ENCODE measurements around the gene RBP5. TPM values are rescaled to one million over a fixed set of nuclear protein-coding genes. Genes with fewer than 3 reads are reported as not detected.
"Not testable (repeated sequence)": the region's sequence is repeated elsewhere in the genome, so short reads cannot be mapped to it uniquely, and the experiment has no call there.

RBP5 gene
- total RNA-seq, 3 donors from 2014 or later = 2.2 to 3.8 (median 2.5) TPM

DNA sequence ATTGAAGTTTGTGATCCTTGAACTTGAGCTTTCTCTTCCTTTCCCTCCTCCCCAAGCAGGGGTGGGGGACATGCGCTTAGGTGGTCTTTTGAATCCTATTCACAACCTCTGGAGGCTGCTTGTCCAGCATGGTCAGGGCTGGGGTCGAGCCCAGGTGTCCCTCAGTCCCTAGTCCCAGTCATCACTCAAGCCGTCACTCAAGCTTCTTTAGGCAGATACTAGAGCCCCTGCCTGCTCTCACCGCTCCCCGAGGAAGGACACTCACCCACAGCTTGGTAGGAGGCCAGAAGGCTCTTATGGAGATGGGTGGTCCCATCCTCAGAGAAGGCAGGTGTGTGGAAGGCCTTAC, 19.1 kb downstream of the RBP5 start:
- no peak overlapping the region for H3K4me3 ChIP-seq
- no peak for ATAC-seq
- peaks cover 13% of the 10 kb centered on the region for H3K4me1 ChIP-seq (ENCODE audit: low read depth)
- no peak for DNase-seq
- H3K9me3 ChIP-seq = no peaks in the 10 kb centered on the region
- no peaks in the 10 kb centered on the region for H3K36me3 ChIP-seq (ENCODE audit: low read depth)
- TF ChIP-seq, protein P1, sequence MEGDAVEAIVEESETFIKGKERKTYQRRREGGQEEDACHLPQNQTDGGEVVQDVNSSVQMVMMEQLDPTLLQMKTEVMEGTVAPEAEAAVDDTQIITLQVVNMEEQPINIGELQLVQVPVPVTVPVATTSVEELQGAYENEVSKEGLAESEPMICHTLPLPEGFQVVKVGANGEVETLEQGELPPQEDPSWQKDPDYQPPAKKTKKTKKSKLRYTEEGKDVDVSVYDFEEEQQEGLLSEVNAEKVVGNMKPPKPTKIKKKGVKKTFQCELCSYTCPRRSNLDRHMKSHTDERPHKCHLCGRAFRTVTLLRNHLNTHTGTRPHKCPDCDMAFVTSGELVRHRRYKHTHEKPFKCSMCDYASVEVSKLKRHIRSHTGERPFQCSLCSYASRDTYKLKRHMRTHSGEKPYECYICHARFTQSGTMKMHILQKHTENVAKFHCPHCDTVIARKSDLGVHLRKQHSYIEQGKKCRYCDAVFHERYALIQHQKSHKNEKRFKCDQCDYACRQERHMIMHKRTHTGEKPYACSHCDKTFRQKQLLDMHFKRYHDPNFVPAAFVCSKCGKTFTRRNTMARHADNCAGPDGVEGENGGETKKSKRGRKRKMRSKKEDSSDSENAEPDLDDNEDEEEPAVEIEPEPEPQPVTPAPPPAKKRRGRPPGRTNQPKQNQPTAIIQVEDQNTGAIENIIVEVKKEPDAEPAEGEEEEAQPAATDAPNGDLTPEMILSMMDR (IDR thresholded peaks at IDR 0.05) = no peak
- intact Hi-C loops (cut with DNase I, micrococcal nuclease) = no loop called here

GRCh38 chr12:7108796-7109571, 19.7 kb downstream of the RBP5 start, which contains the start of gene C1RL:
TSS of gene C1RL (minus strand) at chr12:7109214. CDS start at chr12:7109180, 34 bp downstream.
- Histone ChIP-seq H3K4me1 (ENCODE audit: low read depth) (peaks cover 13% of the 10 kb centered on the region), H3K9me3 (no peaks in the 10 kb centered on the region), H3K36me3 (ENCODE audit: low read depth) (no peaks in the 10 kb centered on the region), H3K4me3 (peak within 1 kb of the TSS; percentile 35)
- DNase-seq = peak; percentile 89 to 95 (median 95)
- ATAC-seq = peak; percentile 86
- TF ChIP-seq, protein P1 (IDR thresholded peaks at IDR 0.05) = peak; percentile 97
- intact Hi-C loops (cut with DNase I, micrococcal nuclease) = no loop called here

DNA sequence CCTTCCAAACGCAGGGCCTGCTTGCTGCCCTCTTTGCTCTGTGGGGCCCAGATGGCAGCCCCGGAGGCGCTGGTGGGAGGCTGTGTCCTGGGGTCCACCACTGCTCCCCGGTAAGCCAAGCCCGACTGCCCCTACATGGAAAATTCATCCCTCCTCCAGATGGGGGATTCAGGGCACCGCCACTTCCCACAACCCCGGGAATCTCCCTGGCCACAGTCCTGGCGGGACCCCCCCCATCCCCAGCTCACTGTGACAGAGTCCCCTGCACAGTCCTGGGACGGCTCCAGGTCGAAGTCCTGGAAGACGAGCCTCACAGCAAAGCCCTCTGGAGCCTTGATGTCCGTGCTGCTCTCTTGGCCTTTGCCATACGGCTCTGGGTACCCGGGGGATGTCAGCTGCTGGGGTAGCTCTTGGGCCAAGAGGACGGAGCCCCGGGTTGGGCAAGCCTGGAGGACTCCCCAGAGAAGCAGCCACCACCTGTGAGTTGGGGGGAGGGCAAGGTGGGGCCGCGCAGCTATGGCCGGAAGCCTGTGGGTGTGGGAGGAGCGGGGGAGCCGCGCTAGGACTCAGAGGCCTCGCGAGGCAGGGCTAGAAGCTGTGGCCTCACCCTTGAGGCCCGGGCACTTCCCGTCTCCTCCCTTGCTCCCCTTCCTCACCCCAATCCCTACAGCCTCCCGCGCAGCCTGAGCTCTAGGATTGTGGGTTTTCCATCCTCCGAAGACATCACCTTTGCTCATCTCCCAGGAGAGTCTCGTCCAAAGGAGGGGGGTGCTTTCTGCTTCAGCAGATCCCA, 20.5 kb downstream of the RBP5 start:
- ATAC-seq (peak; percentile 94), DNase-seq (peak; percentile 84 to 94 (median 89))
- Histone ChIP-seq H3K4me1 (ENCODE audit: low read depth) (peaks cover 13% of the 10 kb centered on the region), H3K9me3 (no peaks in the 10 kb centered on the region), H3K36me3 (ENCODE audit: low read depth) (no peaks in the 10 kb centered on the region), H3K4me3 (peak overlapping the region; percentile 35)
- TF ChIP-seq, protein P1 (IDR thresholded peaks at IDR 0.05) = no peak
- intact Hi-C loops (cut with DNase I, micrococcal nuclease) = no loop called here

GRCh38 chr12:7107636-7108002, 21.1 kb downstream of the RBP5 start:
- H3K36me3 ChIP-seq (ENCODE audit: low read depth) = no peaks in the 10 kb centered on the region
- TF ChIP-seq, protein P1 (IDR thresholded peaks at IDR 0.05) = no peak
- intact Hi-C loops (cut with DNase I, micrococcal nuclease) = no loop called here
- no peak for DNase-seq
- no peak for ATAC-seq
- no peak overlapping the region for H3K4me3 ChIP-seq
- no peaks in the 10 kb centered on the region for H3K9me3 ChIP-seq
- H3K4me1 ChIP-seq (ENCODE audit: low read depth) = peaks cover 13% of the 10 kb centered on the region

DNA sequence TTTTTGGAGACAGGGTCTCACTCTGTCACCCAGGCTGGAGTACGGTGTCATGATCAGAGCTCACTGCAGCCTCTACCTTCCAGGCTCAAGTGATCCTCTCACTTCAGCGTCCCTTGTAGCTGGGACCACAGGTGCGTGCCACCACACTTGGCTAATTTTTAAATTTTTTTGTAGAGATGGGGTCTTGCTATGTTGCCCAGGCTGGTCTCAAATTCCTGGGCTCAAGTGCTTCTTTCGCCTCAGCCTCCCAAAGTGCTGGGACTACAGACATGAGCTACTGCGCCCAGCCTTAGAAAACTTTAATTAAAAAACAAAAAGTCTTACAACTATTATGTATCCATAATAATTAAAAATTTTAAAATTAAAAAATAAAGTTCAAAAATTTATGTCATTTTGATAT, 21.5 kb downstream of the RBP5 start:
- DNase-seq; ATAC-seq; H3K36me3 ChIP-seq (ENCODE audit: low read depth); intact Hi-C loops (cut with DNase I, micrococcal nuclease); H3K9me3 ChIP-seq; H3K4me3 ChIP-seq: not testable (repeated sequence)
- peaks cover 13% of the 10 kb centered on the region for H3K4me1 ChIP-seq (ENCODE audit: low read depth)

GRCh38 chr12:7106082-7106481, 22.6 kb downstream of the RBP5 start:
- no peaks in the 10 kb centered on the region for H3K9me3 ChIP-seq
- no peak overlapping the region for H3K4me3 ChIP-seq
- DNase-seq = no peak
- H3K4me1 ChIP-seq (ENCODE audit: low read depth) = peaks cover 13% of the 10 kb centered on the region
- ATAC-seq = no peak
- no peaks in the 10 kb centered on the region for H3K36me3 ChIP-seq (ENCODE audit: low read depth)
- TF ChIP-seq, protein P1 (IDR thresholded peaks at IDR 0.05) = no peak
- intact Hi-C loops (cut with DNase I, micrococcal nuclease) = no loop called here

All from mucosa of descending colon (tissue), 3 donors.